Neural progenitor cell (in vitro differentiated cells): ENCODE results near the gene SLC25A43.

Experiments used
- CTCF ChIP-seq: fragments of 200-600 bp; sonication (generic); IDR thresholded peaks from 2 replicates; pipeline ENCODE4 v1.5.1; 2017; ENCODE audit warnings: antibody characterized with exemption, mild to moderate bottlenecking
- EZH2 ChIP-seq: fragments of 200-600 bp; sonication (generic); IDR thresholded peaks from 2 replicates; pipeline ENCODE4 v1.6.1; 2017; ENCODE audit warnings: antibody characterized with exemption, mild to moderate bottlenecking, moderate library complexity

GRCh38 chrX:119410027-119410819, 11.1 kb downstream of the SLC25A43 start:
- TF ChIP-seq CTCF: no peak
- no peak for TF ChIP-seq EZH2
